ENCODE results near the gene UGCG.

GRCh38 chr9:111913159-111913558, 16.5 kb downstream of the UGCG start:
- TF ChIP-seq EZH2 (IDR thresholded peaks at IDR 0.05; ENCODE audit: borderline replicate concordance, low read depth, low read length, poor library complexity, severe bottlenecking) = no peak
- no peak for TF ChIP-seq CTCF (conservative IDR thresholded peaks at IDR 0.05; ENCODE audit: low read depth, low read length)

Data from A673 (cell line).